HG03457 (cell line): ENCODE results near the gene ATP6V1C2.

Experiments
- ATAC-seq: cut with Tn5 transposase; IDR thresholded peaks from one replicate; pipeline ENCODE4 v1.9.1; 2021; ENCODE audit warnings: moderate number of reproducible peaks; ENCODE audit not compliant: unreplicated experiment

ATP6V1C2 gene

GRCh38 chr2:10832203-10832936 lies 110.9 kb downstream of the ATP6V1C2 start:
- peak; percentile 61 for ATAC-seq

- no peak for ATAC-seq
Observed at GRCh38 chr2:10833021-10833420, 111.6 kb downstream of the ATP6V1C2 start.

GRCh38 chr2:10834068-10834655 lies 112.7 kb downstream of the ATP6V1C2 start:
- ATAC-seq: no peak
